ENCODE results near the gene PLXNA4. TPM values are rescaled to one million over a fixed set of nuclear protein-coding genes. Genes with fewer than 3 reads are reported as not detected.

The PLXNA4 gene
- total RNA-seq, 2 experiments from 2014 or later: 16.5 to 20.5 TPM

DNA sequence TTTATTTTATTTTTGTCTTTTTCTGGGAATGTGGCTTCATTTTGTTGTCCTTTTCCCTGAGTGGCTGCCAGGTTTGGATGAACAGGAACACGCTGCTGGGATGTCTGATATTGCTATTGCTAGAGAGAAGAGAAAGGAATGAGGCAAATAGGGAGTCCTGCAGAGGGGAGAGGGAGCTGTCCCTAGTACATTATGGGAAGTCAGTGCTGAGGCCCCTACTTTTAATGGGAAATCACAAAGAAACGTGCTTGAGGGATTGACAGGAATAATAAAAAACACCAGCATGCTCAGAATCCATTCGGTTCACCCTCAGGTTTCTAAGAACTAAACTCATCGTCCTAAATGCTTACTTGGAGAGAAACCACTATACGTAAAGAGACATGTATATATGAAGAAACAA, 306.6 kb downstream of the PLXNA4 start:
- POLR2A ChIA-PET: no interaction called here
- ATAC-seq (ENCODE audit: low read depth): no peak

DNA sequence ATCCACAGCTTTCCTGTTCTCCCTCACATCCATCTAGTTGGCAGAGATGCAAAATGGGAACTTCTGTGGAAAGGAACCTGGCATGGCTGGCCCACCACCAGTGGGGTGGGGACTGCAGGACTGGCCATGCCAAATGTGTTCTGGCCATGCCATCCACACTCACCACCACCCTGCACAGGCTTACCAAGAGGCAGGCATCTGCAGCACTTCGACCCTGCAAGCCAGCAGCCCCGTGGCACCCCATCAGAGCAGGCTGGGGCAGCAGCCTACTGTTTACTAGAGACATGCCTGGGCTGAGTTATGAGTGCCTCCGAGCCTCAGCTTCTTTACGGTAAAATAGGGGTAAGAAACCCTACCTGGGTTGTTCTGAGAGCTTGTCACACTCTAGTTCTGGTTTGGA, 313.1 kb downstream of the PLXNA4 start:
- no peak overlapping the region for H3K27ac Mint-ChIP-seq

More for the DNA sequence above, 306.6 kb downstream of the PLXNA4 start:
- Mint-ChIP-seq H3K27ac (no peak overlapping the region), H3K27me3 (peaks cover 9% of the 10 kb centered on the region), H3K9me3 (no peaks in the 10 kb centered on the region), H3K4me1 (no peaks in the 10 kb centered on the region), H3K36me3 (no peaks in the 10 kb centered on the region), H3K4me3 (no peak overlapping the region)
- DNase-seq: no peak

DNA sequence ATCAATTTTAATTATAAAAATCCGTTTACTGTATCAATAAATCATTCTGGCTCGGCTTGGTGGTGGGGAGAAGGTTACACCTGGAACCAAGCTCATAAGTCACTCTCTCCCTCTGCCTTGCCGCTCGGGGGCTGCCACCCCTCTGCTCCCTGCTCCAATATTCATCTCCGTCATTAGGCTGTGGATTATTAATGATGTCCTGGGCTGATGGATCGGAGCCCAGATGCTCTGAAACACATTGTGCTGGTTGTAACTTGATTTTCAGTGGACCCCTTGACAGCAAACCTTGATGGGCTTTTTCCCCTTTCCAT, 314.2 kb downstream of the PLXNA4 start:
- H3K9me3 Mint-ChIP-seq: no peaks in the 10 kb centered on the region
- DNase-seq (no peak), ATAC-seq (ENCODE audit: low read depth) (no peak)
- POLR2A ChIA-PET: no interaction called here
- H3K4me1 Mint-ChIP-seq: no peaks in the 10 kb centered on the region
- H3K4me3 Mint-ChIP-seq: no peak overlapping the region
- H3K27ac Mint-ChIP-seq: no peak overlapping the region
- peaks cover 3% of the 10 kb centered on the region for H3K27me3 Mint-ChIP-seq
- H3K36me3 Mint-ChIP-seq: no peaks in the 10 kb centered on the region

More for the DNA sequence above, 313.1 kb downstream of the PLXNA4 start:
- Mint-ChIP-seq H3K27me3 (peaks cover 3% of the 10 kb centered on the region), H3K9me3 (no peaks in the 10 kb centered on the region), H3K36me3 (no peaks in the 10 kb centered on the region), H3K4me3 (no peak overlapping the region), H3K4me1 (no peaks in the 10 kb centered on the region)
- DNase-seq (no peak), ATAC-seq (ENCODE audit: low read depth) (no peak)
- POLR2A ChIA-PET: no interaction called here

DNA sequence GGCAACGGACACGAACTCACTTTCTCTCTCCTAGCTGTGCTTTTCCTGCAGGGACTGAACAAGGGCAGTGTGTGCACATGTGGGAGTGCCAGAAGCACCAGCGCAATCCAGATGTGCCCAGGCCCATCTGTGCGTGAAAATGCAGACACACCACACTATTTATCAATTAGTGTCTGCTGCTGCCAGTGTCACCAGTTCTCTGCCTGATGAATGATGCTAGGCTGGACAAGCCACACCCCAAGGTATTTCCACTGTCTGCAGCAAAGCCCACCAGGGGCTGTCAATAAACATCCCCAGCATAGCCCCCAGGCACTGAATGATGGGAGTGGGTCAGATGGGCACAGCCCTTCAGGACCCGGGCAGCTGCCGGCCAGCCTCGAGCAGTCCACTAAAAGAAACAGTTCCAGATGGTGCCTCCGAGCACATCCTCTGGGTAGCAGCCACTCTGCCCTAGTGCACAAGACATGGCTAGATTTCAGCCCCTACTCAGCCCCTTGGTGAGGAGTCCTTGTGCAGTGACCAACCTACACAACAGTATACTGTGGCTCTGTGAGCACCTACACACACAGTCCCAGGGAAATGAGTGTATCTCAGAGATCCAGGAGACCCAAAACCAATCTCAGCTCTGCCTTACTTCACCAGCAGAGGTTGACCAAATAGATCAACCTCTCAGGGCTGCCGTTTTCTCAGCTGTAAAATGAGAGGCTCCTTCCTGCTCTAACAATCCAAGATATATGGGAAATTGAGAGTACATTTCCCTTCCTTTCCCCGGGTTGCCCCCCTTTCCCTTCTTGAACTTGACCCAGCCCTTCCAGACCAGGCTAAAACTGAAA, 314.7 kb downstream of the PLXNA4 start:
- POLR2A ChIA-PET: no interaction called here
- ATAC-seq (ENCODE audit: low read depth): no peak
- no peaks in the 10 kb centered on the region for H3K4me1 Mint-ChIP-seq
- no peaks in the 10 kb centered on the region for H3K36me3 Mint-ChIP-seq
- DNase-seq: no peak
- no peaks in the 10 kb centered on the region for H3K9me3 Mint-ChIP-seq
- H3K27me3 Mint-ChIP-seq: peaks cover 3% of the 10 kb centered on the region
- no peak overlapping the region for H3K27ac Mint-ChIP-seq
- H3K4me3 Mint-ChIP-seq: no peak overlapping the region

DNA sequence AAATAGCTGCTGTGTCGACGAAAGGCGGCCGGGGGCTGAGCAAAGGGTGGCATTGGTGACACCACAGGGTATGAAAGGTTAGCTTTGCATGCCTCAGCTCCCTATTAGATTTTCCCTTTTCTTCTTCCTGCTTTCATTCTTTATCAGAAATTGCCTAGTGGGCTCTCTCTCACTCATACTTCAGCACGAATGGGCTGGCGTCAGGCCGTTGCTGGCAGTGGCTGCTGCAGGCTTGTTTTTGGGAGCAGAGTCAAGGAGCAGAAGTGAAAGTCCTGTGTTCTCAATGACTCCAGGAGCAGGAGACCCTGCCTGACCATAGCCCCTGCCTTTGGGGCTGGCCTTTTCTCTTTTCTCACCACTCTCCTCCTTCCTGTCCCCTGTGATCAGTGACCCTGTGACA, 318.0 kb downstream of the PLXNA4 start:
- H3K4me3 Mint-ChIP-seq: no peak overlapping the region
- H3K27ac Mint-ChIP-seq: no peak overlapping the region
- no peaks in the 10 kb centered on the region for H3K9me3 Mint-ChIP-seq
- POLR2A ChIA-PET: no interaction called here
- no peaks in the 10 kb centered on the region for H3K4me1 Mint-ChIP-seq
- DNase-seq (no peak), ATAC-seq (ENCODE audit: low read depth) (no peak)
- H3K36me3 Mint-ChIP-seq: no peaks in the 10 kb centered on the region
- peaks cover 6% of the 10 kb centered on the region for H3K27me3 Mint-ChIP-seq

DNA sequence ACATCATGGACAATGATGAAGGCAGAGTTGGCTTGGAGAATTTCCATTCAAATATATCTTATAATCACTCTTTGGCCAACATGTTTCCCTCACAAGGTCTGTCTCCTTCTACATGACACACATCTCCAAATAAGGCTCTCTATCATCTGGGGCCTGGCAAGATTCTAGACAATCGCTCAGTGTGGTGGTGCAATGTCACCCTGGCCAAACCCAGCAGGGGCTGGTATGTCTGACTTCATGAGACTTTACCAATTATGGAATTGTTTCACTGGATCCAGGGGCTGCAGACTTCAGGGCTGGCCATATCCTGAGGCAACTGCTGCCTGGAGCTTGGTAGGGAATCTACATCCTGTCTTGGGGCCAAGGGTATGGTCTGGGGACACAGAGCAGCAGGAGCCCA, 319.0 kb downstream of the PLXNA4 start:
- DNase-seq (no peak), ATAC-seq (ENCODE audit: low read depth) (no peak)
- no peaks in the 10 kb centered on the region for H3K4me1 Mint-ChIP-seq
- H3K9me3 Mint-ChIP-seq: no peaks in the 10 kb centered on the region
- H3K36me3 Mint-ChIP-seq: no peaks in the 10 kb centered on the region
- H3K27me3 Mint-ChIP-seq: peaks cover 7% of the 10 kb centered on the region
- H3K27ac Mint-ChIP-seq: no peak overlapping the region
- no peak overlapping the region for H3K4me3 Mint-ChIP-seq
- POLR2A ChIA-PET: no interaction called here

DNA sequence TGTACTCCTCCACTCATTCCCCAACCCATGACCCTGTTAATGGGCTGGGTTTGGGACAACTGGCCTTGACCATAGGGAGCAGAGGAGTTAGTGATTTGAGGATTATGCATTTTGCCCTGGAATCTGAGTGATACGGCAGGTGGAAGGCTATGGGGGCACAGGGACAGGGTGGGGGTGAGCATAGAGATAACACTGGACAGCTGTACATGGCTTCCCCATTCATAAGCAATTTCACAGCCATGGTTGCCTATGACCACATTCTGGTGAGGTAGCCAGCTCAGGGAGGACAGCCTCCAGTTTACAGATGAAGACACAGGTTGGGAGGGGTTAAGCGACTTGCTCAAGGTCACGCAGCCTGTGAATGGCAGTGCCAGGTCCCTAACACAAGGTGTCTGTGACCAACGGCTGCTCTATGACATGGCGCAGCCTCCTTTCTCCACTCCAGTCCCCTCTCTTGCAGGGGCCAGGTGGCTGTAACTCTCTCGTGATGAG, 319.5 kb downstream of the PLXNA4 start:
- no peaks in the 10 kb centered on the region for H3K4me1 Mint-ChIP-seq
- no peak overlapping the region for H3K4me3 Mint-ChIP-seq
- H3K36me3 Mint-ChIP-seq: no peaks in the 10 kb centered on the region
- POLR2A ChIA-PET: no interaction called here
- H3K9me3 Mint-ChIP-seq: no peaks in the 10 kb centered on the region
- peaks cover 7% of the 10 kb centered on the region for H3K27me3 Mint-ChIP-seq
- DNase-seq (no peak), ATAC-seq (ENCODE audit: low read depth) (no peak)
- H3K27ac Mint-ChIP-seq: no peak overlapping the region

DNA sequence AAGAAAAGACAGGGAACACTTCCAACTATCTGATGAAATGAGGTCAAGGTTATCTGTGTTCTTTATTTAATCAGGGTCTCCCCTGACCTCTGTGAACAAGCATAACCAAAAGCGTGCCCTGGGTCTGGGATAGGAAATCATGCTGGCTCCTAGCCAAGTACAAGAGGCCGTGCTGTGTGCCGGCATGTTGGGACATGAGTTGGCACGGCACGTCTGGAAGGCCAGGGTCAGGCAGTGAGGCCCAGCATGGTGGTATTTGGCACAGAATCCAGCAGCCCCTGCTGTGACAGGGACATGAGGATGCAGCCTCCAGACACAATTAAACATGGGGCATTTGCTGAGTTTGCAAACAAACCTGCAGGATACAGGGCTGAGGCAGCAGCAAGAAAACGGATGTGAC, 320.4 kb downstream of the PLXNA4 start:
- Mint-ChIP-seq H3K36me3 (no peaks in the 10 kb centered on the region), H3K4me3 (no peak overlapping the region), H3K4me1 (no peaks in the 10 kb centered on the region), H3K27me3 (peaks cover 7% of the 10 kb centered on the region), H3K27ac (no peak overlapping the region), H3K9me3 (no peaks in the 10 kb centered on the region)
- no peak for ATAC-seq (ENCODE audit: low read depth)
- no peak for DNase-seq
- POLR2A ChIA-PET: no interaction called here

DNA sequence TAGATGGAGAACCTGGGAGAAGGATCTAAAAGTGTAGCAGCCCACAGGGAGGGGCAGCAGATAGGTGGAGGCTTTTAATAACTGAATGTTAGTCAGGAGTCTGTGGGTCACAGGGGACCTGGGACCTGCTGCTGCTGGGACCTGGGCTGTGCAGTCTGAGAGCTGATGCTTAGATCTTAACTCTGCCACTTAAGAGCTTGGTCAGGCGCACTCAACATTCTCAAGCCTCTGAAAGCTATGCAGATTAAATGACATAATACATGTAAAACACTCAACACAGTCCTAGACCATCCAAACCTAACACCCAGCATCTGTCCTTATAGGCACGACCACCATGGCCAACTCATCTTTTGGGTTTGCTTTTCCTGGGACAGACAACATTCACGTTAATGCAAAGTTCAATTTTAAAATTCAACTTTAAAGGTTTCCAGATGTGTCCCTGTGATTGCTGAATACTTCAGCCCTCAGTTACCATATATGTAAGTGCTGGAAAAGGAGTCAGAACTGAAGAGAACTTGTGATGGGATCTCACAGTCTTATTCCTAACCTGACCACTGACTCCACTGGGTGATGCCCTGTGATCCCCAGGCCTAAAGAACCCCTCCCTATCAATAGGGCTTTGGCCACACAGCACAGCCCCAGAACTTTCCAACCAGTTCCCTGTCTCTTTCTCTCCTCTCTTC, 321.0 kb downstream of the PLXNA4 start:
- no peaks in the 10 kb centered on the region for H3K9me3 Mint-ChIP-seq
- H3K27me3 Mint-ChIP-seq: peaks cover 9% of the 10 kb centered on the region
- POLR2A ChIA-PET: no interaction called here
- DNase-seq: no peak
- H3K36me3 Mint-ChIP-seq: no peaks in the 10 kb centered on the region
- no peak for ATAC-seq (ENCODE audit: low read depth)
- H3K4me3 Mint-ChIP-seq: no peak overlapping the region
- H3K4me1 Mint-ChIP-seq: no peaks in the 10 kb centered on the region
- H3K27ac Mint-ChIP-seq: no peak overlapping the region

DNA sequence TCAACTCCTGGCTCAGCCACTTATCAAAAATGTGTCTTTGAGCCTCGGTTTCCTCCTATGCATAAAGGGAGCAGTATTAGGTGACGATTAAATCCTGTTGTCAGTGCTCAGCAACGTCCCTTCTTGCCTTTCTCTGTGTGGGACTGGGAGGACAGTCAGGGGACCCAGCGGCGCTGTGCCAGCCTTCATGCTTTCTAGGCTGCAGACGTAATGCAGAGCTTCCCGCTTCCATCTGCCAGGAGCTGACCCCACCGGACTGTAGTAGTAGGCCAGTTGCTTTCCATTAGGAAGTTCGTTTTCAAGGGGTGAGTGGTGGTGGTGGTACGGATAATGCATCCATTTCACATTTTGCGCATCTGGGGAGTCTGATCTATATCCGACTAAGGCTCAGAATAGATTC, 321.8 kb downstream of the PLXNA4 start:
- ATAC-seq (ENCODE audit: low read depth) (no peak), DNase-seq (no peak)
- peaks cover 9% of the 10 kb centered on the region for H3K27me3 Mint-ChIP-seq
- H3K36me3 Mint-ChIP-seq: no peaks in the 10 kb centered on the region
- H3K27ac Mint-ChIP-seq: no peak overlapping the region
- no peaks in the 10 kb centered on the region for H3K4me1 Mint-ChIP-seq
- H3K4me3 Mint-ChIP-seq: no peak overlapping the region
- POLR2A ChIA-PET: no interaction called here
- H3K9me3 Mint-ChIP-seq: no peaks in the 10 kb centered on the region

DNA sequence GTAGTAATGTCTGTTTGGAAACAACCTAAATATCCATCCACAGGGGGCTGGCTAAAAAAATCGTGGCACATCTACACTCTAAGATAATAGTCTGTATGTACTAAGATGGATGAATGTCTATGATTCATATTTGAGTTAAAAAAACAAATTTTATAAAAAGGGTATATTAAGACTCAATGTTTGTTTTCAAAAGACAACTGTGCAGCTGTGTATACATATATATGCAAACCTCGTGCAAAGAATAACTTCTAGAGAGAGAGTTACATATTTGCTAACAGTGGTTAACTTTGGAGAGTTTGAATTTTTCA, 323.5 kb downstream of the PLXNA4 start:
- H3K27me3 Mint-ChIP-seq: peaks cover 9% of the 10 kb centered on the region
- POLR2A ChIA-PET: no interaction called here
- no peaks in the 10 kb centered on the region for H3K4me1 Mint-ChIP-seq
- no peak overlapping the region for H3K4me3 Mint-ChIP-seq
- no peak overlapping the region for H3K27ac Mint-ChIP-seq
- H3K36me3 Mint-ChIP-seq: no peaks in the 10 kb centered on the region
- no peaks in the 10 kb centered on the region for H3K9me3 Mint-ChIP-seq
- ATAC-seq (ENCODE audit: low read depth) (no peak), DNase-seq (no peak)

DNA sequence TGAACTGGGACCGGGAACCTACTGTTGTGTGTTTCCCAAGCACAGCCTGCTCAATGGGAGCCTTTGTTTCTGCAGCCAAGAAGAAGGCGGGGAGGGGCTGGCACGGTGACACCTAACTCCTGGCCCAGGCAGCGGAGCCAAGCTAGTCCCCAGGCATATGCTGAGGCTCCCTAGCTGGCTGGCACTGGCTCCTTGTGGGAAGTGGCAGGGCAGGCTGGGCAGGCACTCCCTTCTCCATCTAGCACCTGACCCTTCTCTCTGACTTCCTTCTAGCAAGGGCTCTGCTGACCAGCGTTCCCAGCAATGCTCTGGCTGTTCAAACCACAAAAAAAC, 325.0 kb downstream of the PLXNA4 start:
- peaks cover 9% of the 10 kb centered on the region for H3K27me3 Mint-ChIP-seq
- no peak overlapping the region for H3K4me3 Mint-ChIP-seq
- DNase-seq (no peak), ATAC-seq (ENCODE audit: low read depth) (no peak)
- peaks cover 2% of the 10 kb centered on the region for H3K9me3 Mint-ChIP-seq
- no peak overlapping the region for H3K27ac Mint-ChIP-seq
- no peaks in the 10 kb centered on the region for H3K36me3 Mint-ChIP-seq
- H3K4me1 Mint-ChIP-seq: no peaks in the 10 kb centered on the region
- POLR2A ChIA-PET: no interaction called here

DNA sequence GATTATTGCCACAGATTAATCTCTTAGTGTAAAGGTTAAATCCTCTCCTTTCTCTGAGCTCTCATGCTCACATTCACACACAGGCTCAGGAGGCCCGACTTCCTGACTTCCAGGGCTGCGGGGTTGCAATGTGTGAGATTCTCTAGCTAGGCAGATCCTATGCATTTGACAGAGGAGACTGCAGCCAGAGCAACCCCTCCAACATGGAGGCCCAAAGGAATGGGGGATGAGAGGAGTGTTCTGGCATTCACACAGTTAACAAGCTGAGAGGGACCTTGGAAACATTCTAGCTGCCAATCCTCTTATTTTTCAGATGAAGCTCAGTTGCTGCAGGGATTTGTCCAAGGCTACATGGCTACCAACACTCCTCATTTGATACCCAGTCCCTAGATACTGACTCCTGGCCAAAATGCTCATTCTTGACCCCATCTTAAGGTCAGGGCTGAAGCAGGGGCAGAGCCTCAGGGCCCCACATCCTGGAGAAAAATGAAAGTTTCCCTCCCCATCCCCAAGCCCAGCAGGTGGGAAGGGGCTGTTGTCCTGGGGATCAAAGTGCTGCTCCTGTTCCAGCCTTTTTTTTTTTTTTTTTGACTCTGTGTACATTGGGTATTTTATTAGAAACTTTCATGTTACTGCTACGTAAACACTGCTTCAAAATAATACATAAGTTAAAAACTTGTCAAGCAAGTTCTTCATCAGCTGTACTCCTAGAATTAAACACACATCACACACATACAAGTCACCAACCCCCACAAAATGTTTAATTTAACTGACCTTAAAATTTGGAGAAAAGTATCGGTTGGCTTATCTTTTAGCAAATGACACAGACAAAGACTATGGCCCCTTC, 325.6 kb downstream of the PLXNA4 start:
- no peak for ATAC-seq (ENCODE audit: low read depth)
- no peaks in the 10 kb centered on the region for H3K36me3 Mint-ChIP-seq
- DNase-seq: no peak
- no peak overlapping the region for H3K27ac Mint-ChIP-seq
- peaks cover 5% of the 10 kb centered on the region for H3K9me3 Mint-ChIP-seq
- POLR2A ChIA-PET: no interaction called here
- no peak overlapping the region for H3K4me3 Mint-ChIP-seq
- H3K27me3 Mint-ChIP-seq: peaks cover 9% of the 10 kb centered on the region
- H3K4me1 Mint-ChIP-seq: no peaks in the 10 kb centered on the region
